NCI-H1436 (cell line): ENCODE results near the gene ZNF483.
"Not testable (repeated sequence)": the region's sequence is repeated elsewhere in the genome, so short reads cannot be mapped to it uniquely, and the experiment has no call there.

Experiments
- DNase-seq: peaks from one replicate; lab custom pipeline; 2025; lab: John Stamatoyannopoulos, UW

Gene ZNF483

GRCh38 chr9:111610845-111611244, 85.9 kb downstream of the ZNF483 start:
- no peak for DNase-seq

GRCh38 chr9:111613436-111614040, 88.6 kb downstream of the ZNF483 start:
- DNase-seq, result no peak

GRCh38 chr9:111615928-111616327, 90.9 kb downstream of the ZNF483 start:
- DNase-seq, result no peak

GRCh38 chr9:111617349-111617748, 92.4 kb downstream of the ZNF483 start:
- not testable (repeated sequence) for DNase-seq

- no peak for DNase-seq
Measured at GRCh38 chr9:111621895-111622480, 97.0 kb downstream of the ZNF483 start.

GRCh38 chr9:111622626-111623025, 97.6 kb downstream of the ZNF483 start:
- no peak for DNase-seq
